SK-N-SH (cell line): Measurements from ENCODE around the gene AP3D1. TPM values are rescaled to one million over a fixed set of nuclear protein-coding genes. Genes with fewer than 3 reads are reported as not detected.
A peak's percentile ranks its signal among the peaks of the same experiment; 100 is the strongest.

Experiments
- CTCF ChIA-PET: fragments of 300-600, 350-600 bp; formaldehyde crosslinking; extraction: SDS; loops from one replicate; lab custom pipeline; 2021; lab: Yijun Ruan, JAX
- POLR2A ChIA-PET: fragments of 350-600 bp; sonication (Branson Sonifier 250); formaldehyde crosslinking; extraction: SDS; loops from one replicate; lab custom pipeline; 2020; ENCODE audit warnings: antibody characterized with exemption, inconsistent platforms; lab: Yijun Ruan, JAX
- DNase-seq: peaks from one replicate; pipeline ENCODE4 v3.0.0; 2012
- H2AFZ ChIP-seq: fragments of 200-600 bp; sonication (generic); 2 replicates; pipeline ENCODE4 v1.8.1; 2016; ENCODE audit warnings: antibody characterized with exemption, mild to moderate bottlenecking, low read depth
- H3F3A ChIP-seq: fragments of 200-600 bp; sonication (generic); replicated peaks from 2 replicates; pipeline ENCODE3; 2016; ENCODE audit warnings: antibody characterized with exemption, mild to moderate bottlenecking; ENCODE audit not compliant: insufficient read depth
- H3K27ac ChIP-seq, 2 experiments: fragments of 200-500 bp in 1 of 2; fragments of 200-600 bp in 1 of 2; sonication (Bioruptor generic) in 1 of 2; sonication (generic), shearing (Covaris generic) in 1 of 2; 2 replicates each; pipeline versions ENCODE4 v1.5.1 to v1.6.1; 2014 to 2016; ENCODE audit warnings: low read depth in 2 of 2, inconsistent platforms in 1 of 2, low read length in 1 of 2, mild to moderate bottlenecking in 1 of 2, mixed read lengths in 1 of 2
- H3K27me3 ChIP-seq: fragments of 200-600 bp; sonication (generic), shearing (Covaris generic); 2 replicates; pipeline ENCODE4 v1.6.1; 2016; ENCODE audit warnings: mixed run types; ENCODE audit not compliant: insufficient read depth
- H3K36me3 ChIP-seq, 2 experiments: fragments of 200-500 bp in 1 of 2; fragments of 200-600 bp in 1 of 2; sonication (Bioruptor generic) in 1 of 2; sonication (generic) in 1 of 2; replicated peaks in 1 of 2; 2 replicates each; pipeline versions ENCODE3 to v1.5.1; 2014 to 2016; ENCODE audit warnings: low read length in 1 of 2, mild to moderate bottlenecking in 1 of 2; ENCODE audit not compliant: insufficient read depth in 2 of 2, control insufficient read depth in 1 of 2
- H3K4me1 ChIP-seq, 2 experiments: fragments of 200-500 bp in 1 of 2; fragments of 200-600 bp in 1 of 2; sonication (Bioruptor generic) in 1 of 2; sonication (generic), shearing (Covaris generic) in 1 of 2; 2 replicates each; pipeline versions ENCODE4 v1.5.1 to v1.6.1; 2014 to 2016; ENCODE audit warnings: low read depth in 1 of 2, low read length in 1 of 2, mixed run types in 1 of 2; ENCODE audit not compliant: insufficient read depth in 2 of 2, control insufficient read depth in 1 of 2
- H3K4me2 ChIP-seq: fragments of 200-600 bp; sonication (generic), shearing (Covaris generic); 2 replicates; pipeline ENCODE4 v1.6.1; 2017; ENCODE audit warnings: mixed run types
- H3K4me3 ChIP-seq, 2 experiments: fragments of 200-500 bp in 1 of 2; fragments of 200-600 bp in 1 of 2; sonication (Bioruptor generic) in 1 of 2; sonication (generic), shearing (Covaris generic) in 1 of 2; 2 replicates each; pipeline versions ENCODE4 v1.5.1 to v1.8.1; 2014 to 2016; ENCODE audit warnings: low read depth in 2 of 2, inconsistent platforms in 1 of 2, low read length in 1 of 2, mild to moderate bottlenecking in 1 of 2, mixed read lengths in 1 of 2, moderate library complexity in 1 of 2
- H3K79me2 ChIP-seq: fragments of 200-600 bp; sonication (generic); 2 replicates; pipeline ENCODE4 v1.8.1; 2017; ENCODE audit warnings: mild to moderate bottlenecking; ENCODE audit not compliant: insufficient read depth
- H3K9ac ChIP-seq: fragments of 200-600 bp; sonication (generic); 2 replicates; pipeline ENCODE4 v1.6.1; 2017; ENCODE audit warnings: mixed run types
- H3K9me2 ChIP-seq: fragments of 200-600 bp; sonication (generic); 2 replicates; pipeline ENCODE4 v1.6.1; 2017; ENCODE audit warnings: mixed run types
- H3K9me3 ChIP-seq: fragments of 200-600 bp; sonication (generic); 2 replicates; pipeline ENCODE4 v1.6.1; 2017; ENCODE audit warnings: mixed run types, mild to moderate bottlenecking, moderate library complexity
- H4K20me1 ChIP-seq: fragments of 200-600 bp; sonication (generic); 2 replicates; pipeline ENCODE4 v1.6.1; 2017; ENCODE audit warnings: mild to moderate bottlenecking, mixed run types; ENCODE audit not compliant: insufficient read depth
- ELF1 ChIP-seq: IDR thresholded peaks from 2 replicates; pipeline ENCODE4 v1.4.0; 2012
- EZH2phosphoT487 ChIP-seq: fragments of 200-600 bp; sonication (generic); IDR thresholded peaks from 2 replicates; pipeline ENCODE4 v1.6.1; 2017; ENCODE audit warnings: low read depth, mixed run types, mild to moderate bottlenecking, antibody characterized with exemption, moderate library complexity, borderline replicate concordance
- FOXJ3 ChIP-seq: sonication (generic); formaldehyde crosslinking; IDR thresholded peaks from 2 replicates; pipeline ENCODE4 v1.5.1; 2020; ENCODE audit warnings: mild to moderate bottlenecking, missing genetic modification reagents
- GABPA ChIP-seq: IDR thresholded peaks from 2 replicates; pipeline ENCODE4 v1.4.0; 2012; ENCODE audit warnings: low read depth, mild to moderate bottlenecking
- JUND ChIP-seq: IDR thresholded peaks from 2 replicates; pipeline ENCODE4 v1.4.0; 2012
- MEF2A ChIP-seq: IDR thresholded peaks from 2 replicates; pipeline ENCODE4 v1.4.0; 2012; ENCODE audit warnings: low read depth, borderline replicate concordance
- MXI1 ChIP-seq: IDR thresholded peaks from 2 replicates; pipeline ENCODE4 v1.6.1; 2012; ENCODE audit warnings: mild to moderate bottlenecking, low read depth, low read length, improper control_type of control experiment
- NFIC ChIP-seq: IDR thresholded peaks from 2 replicates; pipeline ENCODE4 v1.4.0; 2012; ENCODE audit warnings: borderline replicate concordance
- POLR2AphosphoS5 ChIP-seq: IDR thresholded peaks from 2 replicates; pipeline ENCODE4 v1.6.1; 2012; ENCODE audit warnings: low read depth, low read length
- RAD21 ChIP-seq: IDR thresholded peaks from 2 replicates; pipeline ENCODE4 v1.6.1; 2012; ENCODE audit warnings: mild to moderate bottlenecking, low read length
- RCOR1 ChIP-seq: fragments of 150-350 bp; IDR thresholded peaks from 2 replicates; pipeline ENCODE4 v1.6.1; 2017; ENCODE audit warnings: antibody characterized with exemption, low read length
- WGBS: methylation state at CpG from one replicate; pipeline ENCODE4 v1.1.6; 2017; ENCODE audit warnings: low lambda C conversion rate; 5-methylcytosine and 5-hydroxymethylcytosine counted together
- polyA plus RNA-seq, 3 experiments: library from polyadenylated mRNA; depleted of rRNA; stranded (reverse); fragments of >200 nt; gene quantifications; 2 replicates each; pipeline ENCODE4 v1.2.3, GENCODE V29; 2012
- TF ChIP-seq, protein P1 (sequence below): fragments of 200-600 bp; sonication (generic); IDR thresholded peaks from 2 replicates; pipeline ENCODE4 v1.6.1; 2017; ENCODE audit warnings: antibody characterized with exemption, mild to moderate bottlenecking, moderate library complexity
- TF ChIP-seq, protein P2 (sequence below): IDR thresholded peaks from 2 replicates; pipeline ENCODE4 v1.6.1; 2012; ENCODE audit warnings: mild to moderate bottlenecking, low read depth, low read length, moderate library complexity
- TF ChIP-seq, protein P3 (sequence below): IDR thresholded peaks from 2 replicates; pipeline ENCODE4 v1.4.0; 2012; ENCODE audit warnings: low read depth
- TF ChIP-seq, protein P4 (sequence below): IDR thresholded peaks from 2 replicates; pipeline ENCODE4 v1.4.0; 2012; ENCODE audit warnings: low read depth, borderline replicate concordance
- TF ChIP-seq, protein P5 (sequence below): fragments of 150-350 bp; IDR thresholded peaks from 2 replicates; pipeline ENCODE4 v1.6.1; 2017; ENCODE audit warnings: antibody characterized with exemption, low read length, low read depth, borderline replicate concordance
- TF ChIP-seq, protein P6 (sequence below): IDR thresholded peaks from 2 replicates; pipeline ENCODE4; 2012

The AP3D1 gene
- polyA plus RNA-seq, 1 of the 3 experiments (the other 2 are of a cell fraction): 127 TPM

DNA sequence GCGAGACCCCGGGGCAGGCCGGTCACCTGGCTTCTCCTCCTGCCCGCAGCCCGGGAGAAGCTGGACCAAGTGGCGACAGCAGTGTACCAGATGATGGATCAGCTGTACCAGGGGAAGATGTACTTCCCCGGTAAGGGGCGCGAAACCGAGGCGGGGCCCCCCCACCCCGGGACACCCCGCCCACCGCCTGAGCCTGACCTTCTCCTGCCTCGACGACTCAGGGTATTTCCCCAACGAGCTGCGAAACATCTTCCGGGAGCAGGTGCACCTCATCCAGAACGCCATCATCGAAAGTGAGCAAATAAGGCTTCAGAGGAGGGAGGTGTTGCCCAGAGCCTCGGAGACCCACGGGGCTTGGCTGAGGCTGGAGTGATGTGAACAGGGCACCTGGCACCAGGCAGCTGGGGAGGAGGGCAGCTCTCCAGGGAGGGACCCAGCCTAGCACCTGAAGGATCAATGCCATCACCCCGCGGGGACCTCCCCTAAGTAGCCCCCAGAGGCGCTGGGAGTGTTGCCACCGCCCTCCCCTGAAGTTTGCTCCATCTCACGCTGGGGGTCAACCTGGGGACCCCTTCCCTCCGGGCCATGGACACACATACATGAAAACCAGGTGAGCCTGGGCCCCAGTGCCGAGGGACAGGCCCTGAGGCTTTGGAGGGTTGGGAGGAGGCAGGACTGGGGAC lies 54.0 kb downstream of the AP3D1 start:
- H4K20me1 ChIP-seq: 0 out of 2 replicates have a peak, but pooled peaks cover 7% of the 10 kb centered on the region
- WGBS: 39% methylated on average over 15 of the region's 30 CpGs
- TF ChIP-seq, protein P1, sequence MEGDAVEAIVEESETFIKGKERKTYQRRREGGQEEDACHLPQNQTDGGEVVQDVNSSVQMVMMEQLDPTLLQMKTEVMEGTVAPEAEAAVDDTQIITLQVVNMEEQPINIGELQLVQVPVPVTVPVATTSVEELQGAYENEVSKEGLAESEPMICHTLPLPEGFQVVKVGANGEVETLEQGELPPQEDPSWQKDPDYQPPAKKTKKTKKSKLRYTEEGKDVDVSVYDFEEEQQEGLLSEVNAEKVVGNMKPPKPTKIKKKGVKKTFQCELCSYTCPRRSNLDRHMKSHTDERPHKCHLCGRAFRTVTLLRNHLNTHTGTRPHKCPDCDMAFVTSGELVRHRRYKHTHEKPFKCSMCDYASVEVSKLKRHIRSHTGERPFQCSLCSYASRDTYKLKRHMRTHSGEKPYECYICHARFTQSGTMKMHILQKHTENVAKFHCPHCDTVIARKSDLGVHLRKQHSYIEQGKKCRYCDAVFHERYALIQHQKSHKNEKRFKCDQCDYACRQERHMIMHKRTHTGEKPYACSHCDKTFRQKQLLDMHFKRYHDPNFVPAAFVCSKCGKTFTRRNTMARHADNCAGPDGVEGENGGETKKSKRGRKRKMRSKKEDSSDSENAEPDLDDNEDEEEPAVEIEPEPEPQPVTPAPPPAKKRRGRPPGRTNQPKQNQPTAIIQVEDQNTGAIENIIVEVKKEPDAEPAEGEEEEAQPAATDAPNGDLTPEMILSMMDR: no peak
- no peak for TF ChIP-seq GABPA
- TF ChIP-seq, protein P2, sequence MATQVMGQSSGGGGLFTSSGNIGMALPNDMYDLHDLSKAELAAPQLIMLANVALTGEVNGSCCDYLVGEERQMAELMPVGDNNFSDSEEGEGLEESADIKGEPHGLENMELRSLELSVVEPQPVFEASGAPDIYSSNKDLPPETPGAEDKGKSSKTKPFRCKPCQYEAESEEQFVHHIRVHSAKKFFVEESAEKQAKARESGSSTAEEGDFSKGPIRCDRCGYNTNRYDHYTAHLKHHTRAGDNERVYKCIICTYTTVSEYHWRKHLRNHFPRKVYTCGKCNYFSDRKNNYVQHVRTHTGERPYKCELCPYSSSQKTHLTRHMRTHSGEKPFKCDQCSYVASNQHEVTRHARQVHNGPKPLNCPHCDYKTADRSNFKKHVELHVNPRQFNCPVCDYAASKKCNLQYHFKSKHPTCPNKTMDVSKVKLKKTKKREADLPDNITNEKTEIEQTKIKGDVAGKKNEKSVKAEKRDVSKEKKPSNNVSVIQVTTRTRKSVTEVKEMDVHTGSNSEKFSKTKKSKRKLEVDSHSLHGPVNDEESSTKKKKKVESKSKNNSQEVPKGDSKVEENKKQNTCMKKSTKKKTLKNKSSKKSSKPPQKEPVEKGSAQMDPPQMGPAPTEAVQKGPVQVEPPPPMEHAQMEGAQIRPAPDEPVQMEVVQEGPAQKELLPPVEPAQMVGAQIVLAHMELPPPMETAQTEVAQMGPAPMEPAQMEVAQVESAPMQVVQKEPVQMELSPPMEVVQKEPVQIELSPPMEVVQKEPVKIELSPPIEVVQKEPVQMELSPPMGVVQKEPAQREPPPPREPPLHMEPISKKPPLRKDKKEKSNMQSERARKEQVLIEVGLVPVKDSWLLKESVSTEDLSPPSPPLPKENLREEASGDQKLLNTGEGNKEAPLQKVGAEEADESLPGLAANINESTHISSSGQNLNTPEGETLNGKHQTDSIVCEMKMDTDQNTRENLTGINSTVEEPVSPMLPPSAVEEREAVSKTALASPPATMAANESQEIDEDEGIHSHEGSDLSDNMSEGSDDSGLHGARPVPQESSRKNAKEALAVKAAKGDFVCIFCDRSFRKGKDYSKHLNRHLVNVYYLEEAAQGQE: no peak
- TF ChIP-seq, protein P3, sequence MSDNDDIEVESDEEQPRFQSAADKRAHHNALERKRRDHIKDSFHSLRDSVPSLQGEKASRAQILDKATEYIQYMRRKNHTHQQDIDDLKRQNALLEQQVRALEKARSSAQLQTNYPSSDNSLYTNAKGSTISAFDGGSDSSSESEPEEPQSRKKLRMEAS: no peak
- no peak for TF ChIP-seq POLR2AphosphoS5
- TF ChIP-seq RCOR1: no peak
- TF ChIP-seq MXI1: no peak
- TF ChIP-seq, protein P4, sequence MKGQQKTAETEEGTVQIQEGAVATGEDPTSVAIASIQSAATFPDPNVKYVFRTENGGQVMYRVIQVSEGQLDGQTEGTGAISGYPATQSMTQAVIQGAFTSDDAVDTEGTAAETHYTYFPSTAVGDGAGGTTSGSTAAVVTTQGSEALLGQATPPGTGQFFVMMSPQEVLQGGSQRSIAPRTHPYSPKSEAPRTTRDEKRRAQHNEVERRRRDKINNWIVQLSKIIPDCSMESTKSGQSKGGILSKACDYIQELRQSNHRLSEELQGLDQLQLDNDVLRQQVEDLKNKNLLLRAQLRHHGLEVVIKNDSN: no peak
- no peak for TF ChIP-seq JUND
- TF ChIP-seq, protein P5, sequence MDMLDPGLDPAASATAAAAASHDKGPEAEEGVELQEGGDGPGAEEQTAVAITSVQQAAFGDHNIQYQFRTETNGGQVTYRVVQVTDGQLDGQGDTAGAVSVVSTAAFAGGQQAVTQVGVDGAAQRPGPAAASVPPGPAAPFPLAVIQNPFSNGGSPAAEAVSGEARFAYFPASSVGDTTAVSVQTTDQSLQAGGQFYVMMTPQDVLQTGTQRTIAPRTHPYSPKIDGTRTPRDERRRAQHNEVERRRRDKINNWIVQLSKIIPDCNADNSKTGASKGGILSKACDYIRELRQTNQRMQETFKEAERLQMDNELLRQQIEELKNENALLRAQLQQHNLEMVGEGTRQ: no peak
- no peak for TF ChIP-seq EZH2phosphoT487
- no peak for TF ChIP-seq NFIC
- TF ChIP-seq MEF2A: no peak
- no peak for TF ChIP-seq FOXJ3 (CRISPR knock-in tag)
- TF ChIP-seq ELF1: no peak
- TF ChIP-seq, protein P6, sequence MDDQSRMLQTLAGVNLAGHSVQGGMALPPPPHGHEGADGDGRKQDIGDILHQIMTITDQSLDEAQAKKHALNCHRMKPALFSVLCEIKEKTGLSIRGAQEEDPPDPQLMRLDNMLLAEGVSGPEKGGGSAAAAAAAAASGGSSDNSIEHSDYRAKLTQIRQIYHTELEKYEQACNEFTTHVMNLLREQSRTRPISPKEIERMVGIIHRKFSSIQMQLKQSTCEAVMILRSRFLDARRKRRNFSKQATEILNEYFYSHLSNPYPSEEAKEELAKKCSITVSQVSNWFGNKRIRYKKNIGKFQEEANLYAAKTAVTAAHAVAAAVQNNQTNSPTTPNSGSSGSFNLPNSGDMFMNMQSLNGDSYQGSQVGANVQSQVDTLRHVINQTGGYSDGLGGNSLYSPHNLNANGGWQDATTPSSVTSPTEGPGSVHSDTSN: no peak
- no peak for TF ChIP-seq RAD21
- H3K27ac ChIP-seq: peak overlapping the region in 1 of 2 experiments; percentile 35; a peak in 1 of 4 replicates
- no peak for DNase-seq
- H3K4me2 ChIP-seq: peak overlapping the region; percentile 96; the same call in 1 of the 2 replicates
- peaks cover 3 to 17% of the 10 kb centered on the region in 2 experiments; a peak in 1 of 4 replicates for H3K4me1 ChIP-seq
- ChIA-PET POLR2A (interaction anchor here (0.6 kb wide), 1 partner anchor 681 kb away, joined by 3 read pairs; no protein-coding TSS in a partner anchor), CTCF (interaction anchor here (1.1 kb wide), 2 partner anchors 13 to 65 kb away, joined by 3 to 4 read pairs; no protein-coding TSS in a partner anchor)
- no peak overlapping the region for H3K9ac ChIP-seq
- no peaks in the 10 kb centered on the region for H3K9me3 ChIP-seq
- H3K4me3 ChIP-seq: peak overlapping the region; percentile 44 to 56
- peaks cover 18 to 25% of the 10 kb centered on the region in 2 experiments for H3K36me3 ChIP-seq
- no peaks in the 10 kb centered on the region for H3K27me3 ChIP-seq
- peaks cover 36% of the 10 kb centered on the region for H3K79me2 ChIP-seq
- H3K9me2 ChIP-seq: no peaks in the 10 kb centered on the region
- 0 out of 2 replicates have a peak overlapping the region, but pooled peaks have one; percentile 59 for H2AFZ ChIP-seq
- H3F3A ChIP-seq: peaks cover 10% of the 10 kb centered on the region
